Umbilical cord (tissue), 2 donors: ENCODE data around the gene SLC15A1. TPM values are rescaled to one million over a fixed set of nuclear protein-coding genes. Genes with fewer than 3 reads are reported as not detected.

ENCODE experiments used
- DNase-seq: peaks from one replicate; pipeline ENCODE4 v3.0.0-alpha.2; 2015; ENCODE audit warnings: low spot score
- total RNA-seq: library from RNA; depleted of rRNA; stranded (reverse); fragments of >200 nt; gene quantifications from one replicate; pipeline ENCODE4 v1.2.3, GENCODE V29; 2014; ENCODE audit warnings: low replicate concordance; ENCODE audit not compliant: insufficient read depth

The SLC15A1 gene
- total RNA-seq, 1 donor from 2014 or later: 0.72 TPM

- no peak for DNase-seq
These were observed 45.9 kb downstream of the SLC15A1 start for GRCh38 chr13:98706446-98707110.

- DNase-seq: no peak
These were observed 54.7 kb downstream of the SLC15A1 start for GRCh38 chr13:98697791-98698190.

GRCh38 chr13:98693756-98694155, 58.7 kb downstream of the SLC15A1 start:
- DNase-seq: no peak

GRCh38 chr13:98691360-98691759, 61.1 kb downstream of the SLC15A1 start:
- DNase-seq: no peak

GRCh38 chr13:98690348-98691022, 62.0 kb downstream of the SLC15A1 start:
- DNase-seq: no peak

GRCh38 chr13:98689347-98689968, 63.0 kb downstream of the SLC15A1 start:
- no peak for DNase-seq

- DNase-seq: no peak
These were observed 64.1 kb downstream of the SLC15A1 start for GRCh38 chr13:98688373-98688772.

GRCh38 chr13:98687319-98687718, 65.2 kb downstream of the SLC15A1 start:
- no peak for DNase-seq

GRCh38 chr13:98686270-98686669, 66.2 kb downstream of the SLC15A1 start:
- DNase-seq: no peak

GRCh38 chr13:98685146-98685545, 67.3 kb downstream of the SLC15A1 start:
- no peak for DNase-seq

- DNase-seq: no peak
These were observed 71.4 kb downstream of the SLC15A1 start for GRCh38 chr13:98681049-98681448.

- DNase-seq: no peak
These were observed 73.7 kb downstream of the SLC15A1 start for GRCh38 chr13:98678741-98679140.

GRCh38 chr13:98677398-98677797, 75.1 kb downstream of the SLC15A1 start:
- peak; percentile 72 for DNase-seq

GRCh38 chr13:98676239-98676638, 76.2 kb downstream of the SLC15A1 start:
- DNase-seq: peak; percentile 13

- DNase-seq: no peak
These were observed 76.6 kb downstream of the SLC15A1 start for GRCh38 chr13:98675837-98676236.

GRCh38 chr13:98675066-98675465, 77.4 kb downstream of the SLC15A1 start:
- DNase-seq: no peak

- DNase-seq: peak; percentile 80
These were observed 79.4 kb downstream of the SLC15A1 start for GRCh38 chr13:98672947-98673613.

GRCh38 chr13:98668155-98668554, 84.3 kb downstream of the SLC15A1 start:
- no peak for DNase-seq

GRCh38 chr13:98665638-98665995, 86.9 kb downstream of the SLC15A1 start:
- DNase-seq: no peak

GRCh38 chr13:98664924-98665637, 87.4 kb downstream of the SLC15A1 start:
- no peak for DNase-seq

GRCh38 chr13:98664510-98664909, 88.0 kb downstream of the SLC15A1 start:
- DNase-seq: no peak

- DNase-seq: no peak
These were observed 88.4 kb downstream of the SLC15A1 start for GRCh38 chr13:98664047-98664446.
